H1 (cell line): ENCODE results near the gene POLDIP2. TPM values are rescaled to one million over a fixed set of nuclear protein-coding genes. Genes with fewer than 3 reads are reported as not detected.

ENCODE experiments used
- ATF3 ChIP-seq: IDR thresholded peaks from 2 replicates; pipeline ENCODE4 v1.6.1; 2011; ENCODE audit warnings: low read depth, mild to moderate bottlenecking, low read length; ENCODE audit not compliant: insufficient read depth
- CHD7 ChIP-seq: fragments of 300-600 bp; sonication (generic); IDR thresholded peaks from 2 replicates; pipeline ENCODE4 v1.7.1; 2012; ENCODE audit warnings: low read length, moderate library complexity, mild to moderate bottlenecking, inconsistent platforms; ENCODE audit not compliant: insufficient replicate concordance
- MAFK ChIP-seq: IDR thresholded peaks from 2 replicates; pipeline ENCODE4 v1.6.1; 2012; ENCODE audit warnings: low read depth, mild to moderate bottlenecking, improper control_type of control experiment, low read length
- TBP ChIP-seq: IDR thresholded peaks from 2 replicates; pipeline ENCODE4 v1.6.1; 2011; ENCODE audit warnings: low read depth, low read length, improper control_type of control experiment
- ZNF274 ChIP-seq: IDR thresholded peaks from 2 replicates; pipeline ENCODE4 v1.7.0; 2012; ENCODE audit warnings: low read length, borderline replicate concordance; ENCODE audit errors: extremely low read depth
- polyA plus RNA-seq, 7 experiments: library from polyadenylated mRNA; depleted of rRNA in 3 of 7; stranded (reverse) in 5 of 7; unstranded in 2 of 7; fragments of >200 nt in 5 of 7; fragments of 200-250 nt in 2 of 7; gene quantifications; 1 replicate in 5 of 7; 2 replicates in 1 of 7; 4 replicates in 1 of 7; pipeline versions ENCODE4 v1.2.1 to v1.2.3, GENCODE V29; 2011 to 2013; ENCODE audit warnings: missing spikeins in 2 of 7, mixed read lengths in 2 of 7
- total RNA-seq: library from RNA; stranded (reverse); fragmentation: NEBNext Ultra II Directional; extraction: Animal tissue kit (Norgen Biotek cat#: 25700); gene quantifications from 2 replicates; pipeline ENCODE4 v1.2.1, GENCODE V29; 2021

POLDIP2 gene
- total and polyA plus RNA-seq, 2 of the 8 experiments (the other 6 are each of a cell fraction or from before 2014, with no cell fraction given) = 74.0 to 76.1 TPM

GRCh38 chr17:28369684-28370034 lies 12.3 kb upstream of the POLDIP2 start (continued):
- TF ChIP-seq CHD7 (no peak), ZNF274 (no peak), TBP (no peak), ATF3 (no peak), MAFK (no peak)
